ENCODE data around the gene RAPSN. TPM values are rescaled to one million over a fixed set of nuclear protein-coding genes. Genes with fewer than 3 reads are reported as not detected.

RAPSN gene
- total RNA-seq: 1 to 10 TPM in 2 of 6 donors, under 1 TPM in 1, not detected in 3; 0.30 to 1.1 (median 1.0) TPM

DNA sequence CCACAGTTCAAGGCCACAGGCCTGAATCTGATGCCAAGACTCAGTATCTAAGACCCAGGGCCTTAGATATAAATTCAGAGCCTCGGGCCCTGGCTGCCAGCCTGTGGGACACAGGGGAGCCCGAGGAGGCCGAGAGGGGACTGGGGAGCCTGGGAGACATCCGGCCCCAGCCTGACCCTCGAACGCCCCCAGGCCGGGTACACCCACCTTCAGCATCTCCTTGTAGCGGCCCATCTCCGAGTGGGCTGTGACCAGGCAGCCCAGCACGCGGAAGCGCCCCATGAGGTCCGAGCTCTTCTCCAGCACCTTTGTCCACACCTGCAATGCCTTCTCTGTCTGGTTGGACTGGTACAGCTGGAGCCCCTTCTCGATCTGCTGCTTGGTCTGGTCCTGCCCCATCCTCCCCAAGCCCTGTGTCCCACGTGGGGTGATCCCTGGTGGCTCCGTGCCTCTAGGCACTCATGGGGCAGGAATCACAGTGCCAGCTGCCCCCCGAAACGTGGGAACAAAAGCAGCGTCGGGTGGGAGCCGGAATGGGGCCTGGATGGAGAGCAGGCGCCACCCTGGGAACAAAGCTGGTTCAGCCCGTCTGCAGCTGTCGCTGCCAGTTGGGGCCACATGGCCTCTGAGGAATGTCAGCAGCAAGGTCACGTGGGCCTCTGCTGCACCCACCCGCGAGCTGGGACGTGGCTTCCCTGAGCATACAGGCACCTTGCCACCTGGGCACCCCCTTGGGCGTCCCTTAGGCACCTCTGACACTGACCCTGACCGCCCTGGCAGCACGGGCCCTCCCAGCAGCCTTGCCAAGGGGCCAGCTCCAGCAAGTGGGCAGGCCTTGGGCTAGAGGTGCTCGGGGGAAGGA lies at the start of gene RAPSN:
TSS of gene RAPSN (minus strand) at position 571 of the 862 bp plus-strand sequence. CDS start at position 399, 172 bp downstream.
- no peak for ATAC-seq (ENCODE audit: low FRiP score in 2 of 2)
- 78 to 87% methylated on average over 10 to 31 of the region's 32 CpGs for WGBS, 2 donors

DNA sequence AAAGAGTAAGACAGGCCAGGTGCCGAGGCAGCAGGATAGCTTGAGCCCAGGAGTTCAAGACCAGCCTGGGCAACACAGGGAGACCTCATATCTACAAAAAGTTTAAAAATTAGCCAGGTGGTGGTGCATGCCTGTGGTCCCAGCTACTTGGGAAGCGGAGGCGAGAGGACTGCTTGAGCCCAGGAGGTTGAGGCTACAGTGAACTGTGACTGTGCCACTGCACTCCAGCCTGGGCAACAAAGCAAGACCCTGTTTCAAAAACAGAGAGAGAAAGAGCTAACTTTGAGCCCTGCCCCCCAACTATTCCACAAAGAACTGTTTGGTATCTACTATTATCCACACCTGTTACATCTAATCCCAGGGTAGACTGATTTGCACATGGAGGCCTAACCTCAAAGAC lies 49.2 kb upstream of the RAPSN start:
- Histone ChIP-seq H3K27ac (no peak overlapping the region), H3K9me3 (no peaks in the 10 kb centered on the region), H3K4me1 (peaks cover 25 to 57% (median 39%) of the 10 kb centered on the region in 4 donors), H3K4me3 (no peak overlapping the region), H3K36me3 (peaks cover 0 to 8% (median 2%) of the 10 kb centered on the region in 4 donors), H3K27me3 (no peaks in the 10 kb centered on the region)
- no peak for DNase-seq
- TF ChIP-seq POLR2A (IDR thresholded peaks at IDR 0.05): no peak
- TF ChIP-seq, protein P1, sequence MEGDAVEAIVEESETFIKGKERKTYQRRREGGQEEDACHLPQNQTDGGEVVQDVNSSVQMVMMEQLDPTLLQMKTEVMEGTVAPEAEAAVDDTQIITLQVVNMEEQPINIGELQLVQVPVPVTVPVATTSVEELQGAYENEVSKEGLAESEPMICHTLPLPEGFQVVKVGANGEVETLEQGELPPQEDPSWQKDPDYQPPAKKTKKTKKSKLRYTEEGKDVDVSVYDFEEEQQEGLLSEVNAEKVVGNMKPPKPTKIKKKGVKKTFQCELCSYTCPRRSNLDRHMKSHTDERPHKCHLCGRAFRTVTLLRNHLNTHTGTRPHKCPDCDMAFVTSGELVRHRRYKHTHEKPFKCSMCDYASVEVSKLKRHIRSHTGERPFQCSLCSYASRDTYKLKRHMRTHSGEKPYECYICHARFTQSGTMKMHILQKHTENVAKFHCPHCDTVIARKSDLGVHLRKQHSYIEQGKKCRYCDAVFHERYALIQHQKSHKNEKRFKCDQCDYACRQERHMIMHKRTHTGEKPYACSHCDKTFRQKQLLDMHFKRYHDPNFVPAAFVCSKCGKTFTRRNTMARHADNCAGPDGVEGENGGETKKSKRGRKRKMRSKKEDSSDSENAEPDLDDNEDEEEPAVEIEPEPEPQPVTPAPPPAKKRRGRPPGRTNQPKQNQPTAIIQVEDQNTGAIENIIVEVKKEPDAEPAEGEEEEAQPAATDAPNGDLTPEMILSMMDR (IDR thresholded peaks at IDR 0.05): no peak
- no peak for TF ChIP-seq EP300 (IDR thresholded peaks at IDR 0.05)
- WGBS, 2 donors: 94 to 98% methylated on average over 3 of the region's 3 CpGs
- no peak for ATAC-seq (ENCODE audit: low FRiP score in 2 of 2)

More for the DNA sequence above, at the start of gene RAPSN:
- no peaks in the 10 kb centered on the region for H3K27me3 ChIP-seq
- no peaks in the 10 kb centered on the region for H3K9me3 ChIP-seq
- H3K36me3 ChIP-seq: no peaks in the 10 kb centered on the region
- no peaks in the 10 kb centered on the region for H3K4me1 ChIP-seq
- TF ChIP-seq POLR2A (IDR thresholded peaks at IDR 0.05): no peak
- TF ChIP-seq POLR2AphosphoS5 (IDR thresholded peaks at IDR 0.05): no peak
- TF ChIP-seq, protein P1 (IDR thresholded peaks at IDR 0.05): no peak
- no peak for TF ChIP-seq EP300 (IDR thresholded peaks at IDR 0.05)
- H3K27ac ChIP-seq: no peak within 1 kb of the TSS
- DNase-seq: peak in 1 of 2 donors; percentile 75
- no peak within 1 kb of the TSS for H3K4me3 ChIP-seq

DNA sequence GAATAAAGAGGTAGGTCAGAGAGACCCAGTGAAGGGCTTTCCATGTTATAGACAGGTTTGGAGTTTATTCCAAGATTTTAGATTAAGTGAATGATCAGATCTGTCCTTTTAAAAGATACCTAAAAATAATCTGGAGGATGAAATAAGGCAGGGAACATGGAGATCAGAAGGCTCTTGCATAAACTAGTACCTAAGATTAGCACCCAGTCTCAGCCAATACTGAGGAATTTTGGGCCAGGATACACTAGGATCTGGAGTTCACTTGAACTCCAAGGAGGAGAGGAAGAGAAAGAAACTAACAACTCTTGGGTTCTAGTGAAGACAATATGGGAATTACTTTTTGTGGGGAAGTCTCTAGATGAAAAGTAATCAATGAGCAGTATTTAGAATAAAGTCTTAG lies 47.9 kb upstream of the RAPSN start:
- no peaks in the 10 kb centered on the region for H3K27me3 ChIP-seq
- no peak overlapping the region for H3K4me3 ChIP-seq
- H3K27ac ChIP-seq: no peak overlapping the region
- DNase-seq (no peak), ATAC-seq (ENCODE audit: low FRiP score in 2 of 2) (no peak)
- peaks cover 0 to 8% (median 2%) of the 10 kb centered on the region in 4 donors for H3K36me3 ChIP-seq
- H3K4me1 ChIP-seq: peaks cover 25 to 57% (median 39%) of the 10 kb centered on the region in 4 donors
- TF ChIP-seq POLR2A (IDR thresholded peaks at IDR 0.05) (no peak), POLR2AphosphoS5 (IDR thresholded peaks at IDR 0.05) (no peak), EP300 (IDR thresholded peaks at IDR 0.05) (no peak)
- TF ChIP-seq, protein P1 (IDR thresholded peaks at IDR 0.05): no peak
- H3K9me3 ChIP-seq: no peaks in the 10 kb centered on the region

DNA sequence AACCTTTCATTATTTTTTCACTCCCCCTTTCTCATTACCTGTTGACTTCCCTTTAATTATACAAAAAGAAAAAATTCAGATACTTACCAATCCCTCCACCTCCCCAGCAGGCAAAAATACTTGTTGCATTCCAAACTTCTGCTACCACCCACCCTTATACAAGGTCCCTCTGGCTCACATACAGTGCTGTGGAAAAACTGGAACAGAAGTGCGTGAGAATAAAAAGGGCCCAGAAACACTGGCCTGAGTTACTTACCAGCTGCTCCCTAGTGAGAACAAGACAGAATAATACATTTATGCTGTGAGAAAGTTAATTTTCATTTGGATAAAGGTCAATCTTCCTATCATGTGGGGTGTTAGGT lies 46.9 kb upstream of the RAPSN start:
- H3K27ac ChIP-seq: no peak overlapping the region
- ATAC-seq (ENCODE audit: low FRiP score in 2 of 2): no peak
- H3K4me1 ChIP-seq: peaks cover 25 to 50% (median 38%) of the 10 kb centered on the region in 4 donors
- peaks cover 0 to 8% (median 2%) of the 10 kb centered on the region in 4 donors for H3K36me3 ChIP-seq
- no peaks in the 10 kb centered on the region for H3K27me3 ChIP-seq
- DNase-seq: no peak
- 83 to 91% methylated on average over 1 of the region's 1 CpG for WGBS, 2 donors
- no peak overlapping the region for H3K4me3 ChIP-seq
- no peaks in the 10 kb centered on the region for H3K9me3 ChIP-seq
- TF ChIP-seq, protein P1 (IDR thresholded peaks at IDR 0.05): no peak
- TF ChIP-seq POLR2A (IDR thresholded peaks at IDR 0.05): no peak
- no peak for TF ChIP-seq POLR2AphosphoS5 (IDR thresholded peaks at IDR 0.05)
- TF ChIP-seq EP300 (IDR thresholded peaks at IDR 0.05): no peak

All from upper lobe of left lung (tissue), 6 donors.